Measurements from ENCODE around the gene ATCAY.

The ATCAY gene

GRCh38 chr19:3880471-3881271, at the start of gene ATCAY:
Gene ATCAY, plus strand, starts transcription at chr19:3880685. Its CDS starts 5,083 bp downstream, at chr19:3885768.
- DNase-seq (ENCODE audit: low read depth), result no peak

GRCh38 chr19:3831601-3832000, 48.9 kb upstream of the ATCAY start:
- DNase-seq (ENCODE audit: low read depth), result no peak

- DNase-seq (ENCODE audit: low read depth), result no peak
Observed at GRCh38 chr19:3832001-3832400, 48.5 kb upstream of the ATCAY start.

GRCh38 chr19:3833578-3834348, 46.7 kb upstream of the ATCAY start:
- DNase-seq (ENCODE audit: low read depth), result no peak

- no peak for DNase-seq (ENCODE audit: low read depth)
Observed at GRCh38 chr19:3834349-3835054, 46.0 kb upstream of the ATCAY start.

- no peak for DNase-seq (ENCODE audit: low read depth)
Observed at GRCh38 chr19:3835055-3835435, 45.4 kb upstream of the ATCAY start.

- no peak for DNase-seq (ENCODE audit: low read depth)
Observed at GRCh38 chr19:3836887-3837286, 43.6 kb upstream of the ATCAY start.

GRCh38 chr19:3837332-3837731, 43.2 kb upstream of the ATCAY start:
- DNase-seq (ENCODE audit: low read depth), result no peak

- DNase-seq (ENCODE audit: low read depth), result no peak
Observed at GRCh38 chr19:3837922-3838321, 42.6 kb upstream of the ATCAY start.

- DNase-seq (ENCODE audit: low read depth), result no peak
Observed at GRCh38 chr19:3838661-3839060, 41.8 kb upstream of the ATCAY start.

GRCh38 chr19:3839941-3840340, 40.5 kb upstream of the ATCAY start:
- DNase-seq (ENCODE audit: low read depth), result no peak

GRCh38 chr19:3840804-3841203, 39.7 kb upstream of the ATCAY start:
- no peak for DNase-seq (ENCODE audit: low read depth)

GRCh38 chr19:3842948-3843347, 37.5 kb upstream of the ATCAY start:
- DNase-seq (ENCODE audit: low read depth), result no peak

GRCh38 chr19:3844596-3844995, 35.9 kb upstream of the ATCAY start:
- no peak for DNase-seq (ENCODE audit: low read depth)

GRCh38 chr19:3849092-3849491, 31.4 kb upstream of the ATCAY start:
- DNase-seq (ENCODE audit: low read depth), result peak; percentile 48

- no peak for DNase-seq (ENCODE audit: low read depth)
Observed at GRCh38 chr19:3849787-3850186, 30.7 kb upstream of the ATCAY start.

GRCh38 chr19:3850320-3850972, 30.0 kb upstream of the ATCAY start:
- DNase-seq (ENCODE audit: low read depth), result no peak

- DNase-seq (ENCODE audit: low read depth), result no peak
Observed at GRCh38 chr19:3851254-3852176, 29.0 kb upstream of the ATCAY start.

- no peak for DNase-seq (ENCODE audit: low read depth)
Observed at GRCh38 chr19:3852177-3852511, 28.3 kb upstream of the ATCAY start.

GRCh38 chr19:3852614-3853254, 27.8 kb upstream of the ATCAY start:
- DNase-seq (ENCODE audit: low read depth), result peak; percentile 28

GRCh38 chr19:3855320-3855719, 25.2 kb upstream of the ATCAY start:
- no peak for DNase-seq (ENCODE audit: low read depth)

All from activated gamma-delta T cell treated with anti-CD3 and anti-CD28 coated beads, Interleukin-2, amount 50 U/mL, for 16 hours (primary cell).